NOMO-1 treated with DMSO at 0.1 percent for 48 hours (cell line): ENCODE measurements around the gene UVRAG.
"Not testable (repeated sequence)": the region's sequence is repeated elsewhere in the genome, so short reads cannot be mapped to it uniquely, and the experiment has no call there.

Experiments
- DNase-seq: peaks from one replicate; lab custom pipeline; 2025; ENCODE audit not compliant: unreplicated experiment; lab: John Stamatoyannopoulos, UW

The UVRAG gene

DNA sequence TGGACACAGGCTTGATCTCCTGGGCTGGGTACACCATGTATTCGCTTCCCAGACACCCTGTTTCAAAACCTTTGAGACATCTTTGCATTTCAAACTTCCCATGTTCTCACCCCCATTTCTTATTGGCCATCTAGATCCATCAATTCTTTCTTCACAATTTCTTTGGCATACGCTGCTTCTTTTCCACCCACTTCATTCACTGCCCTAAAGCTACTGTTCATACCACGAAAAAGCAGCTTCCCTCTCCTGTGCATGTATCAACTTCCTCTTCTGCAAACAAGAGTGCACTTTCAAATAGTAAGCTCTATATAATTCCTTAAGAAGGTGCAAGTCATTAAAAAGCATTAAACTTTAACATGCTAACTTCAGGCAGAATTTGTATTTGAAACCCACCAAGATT is 21.4 kb downstream of the UVRAG start:
- DNase-seq = peak; percentile 14

DNA sequence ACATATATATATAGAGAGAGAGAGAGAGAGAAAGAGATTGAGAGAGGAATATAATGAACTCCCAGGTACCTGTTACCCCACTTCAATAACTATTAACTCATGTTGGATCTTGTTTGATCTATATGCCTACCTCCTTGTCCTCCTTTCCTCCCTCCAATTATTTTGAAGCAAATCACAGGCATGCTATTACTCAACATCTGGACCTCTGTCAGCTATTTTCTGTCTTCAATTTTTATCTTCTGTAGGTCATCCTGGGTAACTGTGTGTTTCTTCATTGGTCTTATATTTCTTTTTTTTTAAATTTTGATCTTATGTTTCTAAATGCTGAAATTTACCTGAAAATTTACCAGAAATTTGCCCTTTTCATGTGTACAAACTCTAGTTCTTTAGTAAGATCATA is 24.8 kb downstream of the UVRAG start:
- no peak for DNase-seq

GRCh38 chr11:75840522-75840921 is 25.5 kb downstream of the UVRAG start:
- no peak for DNase-seq

DNA sequence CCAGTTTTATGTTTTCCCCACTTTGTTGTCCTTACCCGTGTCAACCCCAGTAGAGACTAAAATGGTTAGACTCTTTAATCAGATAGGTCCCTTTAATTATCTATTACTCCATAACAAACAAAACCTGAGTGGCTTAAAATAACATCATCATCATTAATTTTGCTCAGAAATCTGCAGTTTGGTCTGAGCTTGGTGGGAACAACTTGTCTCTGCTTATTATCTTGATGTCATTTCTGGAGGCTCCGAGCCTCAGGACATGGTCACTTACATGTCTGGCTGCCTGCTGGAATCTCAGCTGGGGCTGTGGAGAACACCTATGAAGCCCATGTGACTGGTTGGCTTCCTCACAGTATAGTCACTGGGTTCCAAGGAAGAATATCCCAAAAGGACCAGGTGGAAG is 26.7 kb downstream of the UVRAG start:
- no peak for DNase-seq

- DNase-seq = peak; percentile 23
These were observed 30.3 kb downstream of the UVRAG start for GRCh38 chr11:75845324-75845723.

DNA sequence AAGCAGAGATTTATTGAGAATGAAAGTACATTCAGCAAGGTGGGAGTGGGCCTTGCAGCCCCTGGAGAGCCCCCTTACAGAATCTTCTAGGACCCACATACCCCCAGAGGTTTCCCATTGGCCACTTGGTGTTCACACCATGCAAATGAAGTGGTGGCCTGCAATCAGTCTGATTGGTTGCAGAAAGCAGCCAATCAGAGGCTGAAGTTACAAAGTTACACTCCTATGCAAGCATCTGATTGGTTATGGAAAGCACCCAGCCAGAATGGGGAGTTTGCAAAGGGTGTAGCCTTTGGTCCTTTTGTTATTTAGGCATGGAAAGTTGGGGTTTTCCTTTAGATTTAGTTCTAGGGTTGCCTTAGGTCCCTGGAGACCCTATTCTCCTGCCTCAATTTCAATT is 34.9 kb downstream of the UVRAG start:
- DNase-seq = no peak

DNA sequence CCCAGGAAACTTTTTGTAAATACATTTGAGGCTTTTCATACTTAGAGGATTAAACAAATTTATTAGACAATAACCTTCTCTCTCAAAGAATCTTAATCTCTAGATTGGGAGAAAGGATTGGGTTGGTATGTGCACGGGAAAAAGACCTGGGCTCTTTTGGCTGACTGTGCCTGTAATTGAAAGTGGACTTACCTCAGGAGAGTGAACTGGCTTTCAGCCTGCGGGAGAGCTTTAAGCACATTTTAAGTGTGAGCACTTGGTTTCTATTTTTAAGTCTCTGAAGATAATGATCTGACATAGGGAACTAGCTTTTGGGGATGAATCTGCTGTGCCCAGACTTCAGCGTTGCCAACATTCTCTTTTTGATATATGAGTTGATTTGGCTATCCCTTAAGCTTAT is 35.8 kb downstream of the UVRAG start:
- peak; percentile 45 for DNase-seq

DNA sequence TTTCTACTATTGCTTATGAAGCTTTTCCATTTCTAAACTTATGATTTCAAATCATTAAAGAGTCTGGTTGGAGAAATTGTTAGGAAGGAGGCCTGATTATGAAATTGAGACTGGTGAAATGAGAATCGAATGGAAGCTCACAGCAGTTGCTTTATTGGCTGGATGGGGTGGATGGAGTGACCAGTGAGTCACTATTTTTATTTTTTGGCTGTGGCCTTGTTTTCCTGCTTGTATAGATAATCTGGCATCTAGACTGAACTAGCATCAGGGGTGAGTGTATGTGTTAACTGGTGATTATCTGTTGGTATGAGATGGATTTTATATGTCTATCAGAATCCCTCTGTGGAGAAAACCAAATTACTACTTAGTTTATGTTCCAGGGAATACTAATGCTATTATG is 36.2 kb downstream of the UVRAG start:
- DNase-seq = peak; percentile 35

- DNase-seq = no peak
These were observed 37.5 kb downstream of the UVRAG start for GRCh38 chr11:75852406-75853017.

- DNase-seq = not testable (repeated sequence)
These were observed 38.6 kb downstream of the UVRAG start for GRCh38 chr11:75853563-75853962.

GRCh38 chr11:75853971-75854370 is 39.0 kb downstream of the UVRAG start:
- DNase-seq = no peak

DNA sequence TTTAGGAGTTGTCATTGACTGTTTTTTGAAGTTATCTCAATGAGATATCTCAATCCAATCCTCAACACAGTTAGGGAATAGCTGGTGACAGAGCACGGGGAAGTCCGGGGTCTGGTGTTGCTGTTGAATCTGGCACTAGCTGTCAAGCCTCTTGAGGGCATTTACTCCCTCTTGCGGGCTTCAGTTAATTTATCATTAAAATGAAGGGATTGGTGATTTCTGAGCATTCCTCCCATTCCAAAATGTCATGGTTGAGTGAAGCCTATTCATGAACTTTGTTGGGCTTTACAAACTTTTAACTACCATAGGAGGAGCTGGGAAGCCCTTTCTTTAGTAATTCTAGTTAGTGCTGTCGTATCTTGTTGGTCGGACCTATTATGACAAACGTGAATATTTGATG is 40.2 kb downstream of the UVRAG start:
- no peak for DNase-seq

GRCh38 chr11:75856912-75857311 is 41.9 kb downstream of the UVRAG start:
- no peak for DNase-seq

- DNase-seq = no peak
These were observed 43.0 kb downstream of the UVRAG start for GRCh38 chr11:75858042-75858441.

GRCh38 chr11:75858613-75859012 is 43.6 kb downstream of the UVRAG start:
- DNase-seq = peak; percentile 14

DNA sequence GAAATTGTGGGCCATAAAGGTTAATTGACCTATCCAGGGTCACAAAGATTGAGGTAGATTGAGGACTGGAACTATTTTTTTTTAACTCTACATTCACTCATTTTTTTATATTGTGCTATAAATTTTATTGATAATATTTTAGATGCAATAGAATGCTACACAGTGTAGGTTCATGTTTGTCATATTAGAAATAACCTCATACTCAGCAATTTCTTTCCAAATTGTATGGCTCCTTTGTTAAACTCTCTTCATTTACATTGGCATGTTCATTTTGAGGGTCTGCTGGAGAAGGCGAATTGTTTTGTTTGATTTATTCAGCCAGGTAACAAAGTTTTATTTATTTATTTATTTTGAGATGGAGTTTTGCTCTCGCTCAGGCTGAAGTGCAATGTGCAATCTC is 44.6 kb downstream of the UVRAG start:
- DNase-seq = no peak

DNA sequence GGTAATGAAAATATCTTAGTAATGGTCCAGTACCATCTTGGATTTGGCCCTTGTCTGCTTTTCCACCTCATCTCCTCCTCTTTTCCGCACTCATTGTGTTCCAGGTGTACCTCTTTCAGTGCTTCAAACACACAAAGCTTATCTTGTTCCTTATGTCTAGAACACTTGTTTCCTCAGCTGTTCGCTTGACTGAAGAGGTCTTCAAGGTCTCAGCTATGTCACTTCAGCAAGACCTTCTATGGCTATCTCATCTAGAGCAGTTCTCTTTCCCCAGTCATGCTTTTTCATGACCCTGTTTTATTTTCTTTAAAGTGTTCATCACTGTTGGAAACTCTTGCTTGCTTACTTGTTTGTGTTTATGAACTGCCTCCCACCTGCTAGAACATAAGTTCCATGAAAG is 47.4 kb downstream of the UVRAG start:
- no peak for DNase-seq

GRCh38 chr11:75867778-75868374 is 52.9 kb downstream of the UVRAG start:
- DNase-seq = peak; percentile 46

- DNase-seq = no peak
These were observed 54.0 kb downstream of the UVRAG start for GRCh38 chr11:75868990-75869389.

DNA sequence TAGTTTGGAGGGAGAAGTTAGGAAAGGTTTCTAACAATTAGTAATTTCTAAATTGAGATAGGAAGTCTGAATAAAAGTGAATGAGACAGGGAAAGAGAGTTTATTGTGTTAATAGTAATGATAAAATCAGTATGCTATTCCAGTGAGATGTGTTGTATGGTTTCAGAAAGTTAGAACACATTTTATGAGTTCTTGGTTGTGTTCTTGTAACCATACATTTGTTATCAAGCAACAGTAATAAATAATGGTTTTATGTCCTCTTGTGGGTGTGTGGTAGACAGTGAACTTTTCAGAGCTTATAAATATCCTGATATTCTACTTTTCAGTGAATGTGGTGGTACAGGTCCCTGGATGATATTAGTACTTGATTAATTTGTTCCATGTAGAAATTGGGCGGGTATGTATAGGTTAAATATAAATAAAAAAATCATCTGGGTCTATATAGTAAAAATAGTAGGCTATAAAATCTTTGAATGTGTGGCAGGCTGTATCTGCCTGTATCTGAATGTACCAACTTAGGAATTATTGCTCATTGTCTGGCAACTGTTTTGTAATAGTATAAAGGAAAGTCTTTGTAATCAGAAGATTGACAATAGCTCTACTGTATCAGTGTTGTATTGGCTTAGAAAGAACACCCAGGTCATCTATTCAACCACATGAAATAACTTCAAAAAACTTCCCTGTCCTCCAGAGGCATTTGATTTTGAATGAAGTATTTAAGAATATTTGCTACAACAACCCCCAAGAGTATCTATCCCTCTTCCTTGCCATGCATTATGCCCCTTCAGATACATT is 54.8 kb downstream of the UVRAG start:
- no peak for DNase-seq

GRCh38 chr11:75872887-75873416 is 57.9 kb downstream of the UVRAG start:
- peak; percentile 27 for DNase-seq
